Fibroblast of skin of right biceps (primary cell): Measurements from ENCODE around the gene KCTD18.
A peak's percentile ranks its signal among the peaks of the same experiment; 100 is the strongest.

Source experiments
- DNase-seq: peaks from one replicate; pipeline ENCODE4 v3.0.0-alpha.2; 2013

Gene KCTD18

DNA sequence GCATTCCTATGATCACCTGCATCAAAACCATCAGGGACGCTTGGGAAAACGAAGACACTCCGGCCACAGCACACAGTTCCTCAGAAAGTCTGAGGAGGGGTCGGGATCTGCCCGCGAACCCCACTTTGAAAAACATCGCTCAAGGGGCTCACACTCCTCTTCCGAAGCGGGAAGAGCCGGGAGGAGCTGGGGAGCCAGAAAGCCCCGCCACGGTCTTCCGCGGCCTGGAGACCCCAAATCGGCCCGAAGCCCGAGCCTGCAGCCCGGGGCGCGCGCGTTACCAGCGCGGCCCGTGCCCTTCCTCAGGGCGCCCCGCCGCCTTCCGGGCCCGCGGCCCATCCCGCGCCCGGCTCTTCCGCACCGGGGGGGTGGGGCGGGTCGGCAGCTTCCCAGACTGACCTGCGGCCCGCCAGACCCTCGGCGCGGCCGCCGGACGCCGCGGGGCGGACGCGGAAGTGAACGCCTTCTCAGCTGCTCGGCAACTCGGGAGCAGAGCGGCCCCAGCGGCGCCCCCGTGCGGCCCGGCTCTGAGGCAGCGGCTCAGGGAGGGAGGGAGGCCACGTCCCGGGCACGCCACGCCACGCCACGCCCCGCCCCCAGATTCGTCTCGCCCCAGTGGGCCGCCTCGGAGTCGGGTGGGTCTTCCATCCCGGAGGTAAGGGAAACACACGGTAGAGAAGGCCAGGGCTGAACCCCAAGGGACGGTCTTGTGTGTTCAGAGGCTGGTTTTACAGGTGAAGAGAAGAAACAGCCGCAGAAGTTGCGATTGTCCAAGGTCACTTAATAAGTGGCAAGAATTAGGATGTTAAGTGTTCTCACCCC, at the start of gene KCTD18:
Gene KCTD18 (minus strand): TSS at position 457 of the 822 bp plus-strand sequence. CDS start 3,052 bp downstream, outside the sequence.
- peak; percentile 82 for DNase-seq

DNA sequence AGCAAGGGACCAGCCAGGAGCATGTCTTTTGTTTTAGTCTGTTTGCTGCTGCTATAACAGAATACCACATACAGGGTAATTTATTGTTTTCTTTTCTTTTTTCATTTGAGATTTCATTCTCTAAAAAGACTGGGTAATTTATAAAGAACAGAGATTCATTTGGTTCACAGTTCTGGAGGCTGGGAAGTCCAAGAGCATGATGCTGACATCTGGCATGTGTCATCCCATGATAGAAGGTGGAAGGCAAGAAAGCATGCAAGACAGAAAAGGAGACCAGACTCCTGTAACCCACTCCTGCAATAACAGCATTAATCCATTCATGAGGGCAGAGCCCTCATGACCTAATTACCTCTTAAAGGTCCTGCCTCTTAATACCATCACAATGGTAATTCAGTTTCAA, 30.9 kb upstream of the KCTD18 start:
- no peak for DNase-seq

DNA sequence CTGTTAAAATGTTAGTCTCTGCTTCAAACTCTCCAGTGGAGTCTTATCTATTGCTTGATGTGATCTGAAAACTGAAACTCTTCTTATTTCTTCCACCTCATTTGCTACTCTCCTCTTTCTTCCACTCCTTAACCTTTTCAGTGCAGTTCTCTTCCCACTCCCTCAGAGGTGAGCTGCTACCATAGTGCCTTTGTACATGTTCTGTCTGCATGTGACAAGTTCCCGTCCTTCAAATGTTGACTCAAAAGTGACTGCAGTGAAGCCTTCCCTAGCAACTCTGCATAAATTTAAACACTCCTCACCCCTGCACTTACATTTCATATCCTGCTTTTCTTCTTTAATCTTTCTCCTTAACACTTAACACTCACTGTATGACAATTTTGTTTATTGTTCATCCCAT, 28.3 kb upstream of the KCTD18 start:
- no peak for DNase-seq

DNA sequence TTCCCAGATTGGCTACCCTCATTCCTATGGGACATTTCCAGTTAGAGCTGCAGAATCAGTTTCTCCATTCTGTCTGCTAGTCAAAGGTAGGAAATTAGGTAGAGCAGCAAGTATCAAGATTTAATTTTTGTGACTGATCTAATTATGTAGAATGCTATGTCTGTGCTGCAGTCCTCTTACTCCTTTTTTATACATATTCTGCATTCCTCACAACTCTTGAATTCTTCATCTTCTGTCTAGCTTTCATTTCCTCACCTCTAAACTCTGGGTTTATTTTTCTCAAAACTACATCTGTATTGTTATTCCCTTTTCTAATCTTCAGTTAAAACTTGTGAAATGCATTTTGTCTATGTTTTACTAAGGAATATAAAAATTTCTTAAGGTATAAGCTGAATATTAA, 24.7 kb upstream of the KCTD18 start:
- no peak for DNase-seq

DNA sequence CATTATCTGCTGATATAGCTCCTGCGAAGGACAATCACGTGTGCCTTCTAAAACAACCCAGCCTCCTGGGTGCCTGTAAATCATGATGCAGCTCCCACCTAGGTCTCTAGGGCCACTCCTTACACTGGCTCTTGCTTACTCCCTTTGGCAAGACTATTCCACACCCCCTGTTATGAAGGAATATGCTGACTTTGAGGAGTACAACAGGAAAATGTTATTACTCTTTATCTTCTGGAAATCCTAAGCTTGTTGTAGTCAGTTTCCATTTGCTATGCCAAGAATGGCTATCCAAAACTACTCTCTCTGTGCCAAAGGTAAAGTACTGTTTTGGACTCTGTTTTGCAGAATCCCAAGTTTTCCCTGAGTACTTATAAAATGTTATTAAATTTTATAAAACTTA, 23.9 kb upstream of the KCTD18 start:
- DNase-seq = no peak

DNA sequence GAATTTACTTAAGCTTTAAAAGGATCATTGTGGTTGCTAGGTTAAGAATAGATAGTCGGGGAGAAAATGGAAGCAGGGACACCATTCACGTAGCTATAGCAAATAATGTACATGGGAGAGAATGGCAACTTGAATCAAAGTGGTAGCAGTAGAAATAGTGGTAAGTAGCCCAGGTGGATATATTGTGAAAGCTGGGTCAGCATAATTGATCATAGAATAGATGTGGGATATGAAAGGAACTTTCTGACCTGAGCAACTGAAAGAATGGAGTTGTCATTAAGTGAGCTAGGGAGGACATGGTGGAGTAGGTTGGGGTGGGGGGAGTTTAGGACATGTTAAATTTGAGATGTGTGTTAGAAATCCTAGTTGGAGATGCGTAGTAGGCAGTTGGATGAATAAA, 18.4 kb upstream of the KCTD18 start:
- no peak for DNase-seq

DNA sequence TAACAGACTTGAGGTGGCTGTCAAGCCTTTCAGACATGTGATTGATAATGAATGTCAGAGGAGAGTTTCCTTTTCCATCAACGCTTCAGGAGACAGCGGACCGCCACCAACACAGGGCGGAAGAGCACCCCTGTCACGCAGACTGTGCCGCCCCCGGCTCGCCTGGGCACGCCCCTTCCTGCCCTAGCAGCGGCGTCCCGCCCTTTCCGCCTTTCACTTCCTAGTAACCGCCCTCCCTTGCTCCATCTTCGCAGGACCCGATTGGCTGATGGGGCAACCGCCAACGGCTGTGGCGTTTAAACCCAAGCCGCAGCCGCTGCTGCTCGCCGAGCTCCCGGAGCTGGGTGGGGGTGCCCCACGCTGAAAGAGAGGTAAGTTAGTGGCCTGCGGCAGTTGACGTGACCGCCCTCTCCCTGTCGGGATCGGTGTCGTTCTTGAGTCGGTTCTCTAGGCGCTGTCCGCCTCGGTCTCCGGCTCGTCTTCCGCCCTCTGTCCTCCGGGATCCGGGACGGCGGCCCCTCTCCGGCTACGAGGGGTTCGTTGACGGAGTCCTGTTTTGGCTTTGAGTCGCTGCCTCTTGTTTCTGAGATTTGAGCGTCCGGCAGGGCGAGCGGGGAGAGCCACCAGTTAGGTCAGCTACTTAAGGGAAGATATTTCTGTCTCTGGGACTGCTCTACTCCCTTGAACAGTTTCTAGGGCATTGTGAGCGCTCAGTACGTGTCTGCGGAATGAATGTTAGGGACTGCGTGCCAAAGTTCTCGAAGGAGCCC, 16.2 kb upstream of the KCTD18 start, which contains the start of gene SGO2:
Gene SGO2 (plus strand): TSS at position 326 of the 770 bp plus-strand sequence. CDS start 6,769 bp downstream, outside the sequence.
- DNase-seq = peak; percentile 95

DNA sequence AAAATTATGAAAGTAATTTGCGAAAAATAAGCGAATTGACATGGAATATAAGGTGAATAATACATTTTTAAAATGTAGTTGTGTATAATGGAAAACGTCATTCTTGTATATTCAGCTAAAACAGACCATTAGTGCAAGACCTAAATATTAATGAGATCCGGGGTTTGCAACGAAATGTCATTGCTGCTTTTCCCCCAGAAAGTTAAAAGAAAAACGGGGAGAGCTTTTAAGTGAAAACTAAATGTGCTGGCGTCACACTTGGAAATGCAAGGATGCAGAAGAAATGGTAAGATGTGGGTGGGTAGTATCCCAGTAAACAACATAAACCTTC, 15.6 kb upstream of the KCTD18 start:
- DNase-seq = no peak

DNA sequence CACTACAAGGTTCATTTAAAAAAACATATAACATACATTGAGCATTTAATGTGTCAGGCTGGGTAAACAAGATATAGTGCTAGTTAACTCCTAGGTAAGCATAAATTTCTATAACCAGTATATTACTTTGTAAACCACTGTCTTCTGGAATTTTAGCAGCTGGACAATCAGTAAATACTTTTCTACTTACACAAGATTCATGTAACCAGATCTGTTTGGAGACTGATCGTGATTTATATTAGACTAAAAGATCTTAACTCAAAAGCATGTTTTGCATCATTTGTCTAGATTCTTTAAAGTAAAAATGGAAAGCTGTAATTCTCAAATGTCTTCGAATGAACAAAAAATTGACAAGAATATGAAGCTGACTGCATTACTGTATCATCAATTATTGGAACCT, 15.2 kb upstream of the KCTD18 start:
- DNase-seq = no peak

DNA sequence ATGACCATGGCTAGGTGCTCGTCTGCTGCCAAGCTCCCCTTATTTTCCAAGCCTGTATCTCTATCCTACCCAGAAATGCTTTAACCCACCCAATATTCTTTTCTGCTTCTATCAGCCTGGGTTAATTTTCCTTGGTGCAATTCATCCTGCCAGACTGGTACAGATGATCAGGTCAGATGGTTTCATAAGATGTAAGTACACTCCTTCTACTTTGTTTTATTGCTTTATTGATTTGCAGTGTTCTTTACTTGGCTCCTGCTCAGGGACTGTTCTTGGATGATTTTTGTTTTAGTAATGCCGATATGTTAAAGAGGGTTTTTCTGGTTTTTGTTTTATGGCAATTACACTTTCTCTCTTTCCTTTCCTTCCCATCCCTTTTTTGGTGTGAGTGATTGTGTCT, 13.7 kb upstream of the KCTD18 start:
- no peak for DNase-seq

DNA sequence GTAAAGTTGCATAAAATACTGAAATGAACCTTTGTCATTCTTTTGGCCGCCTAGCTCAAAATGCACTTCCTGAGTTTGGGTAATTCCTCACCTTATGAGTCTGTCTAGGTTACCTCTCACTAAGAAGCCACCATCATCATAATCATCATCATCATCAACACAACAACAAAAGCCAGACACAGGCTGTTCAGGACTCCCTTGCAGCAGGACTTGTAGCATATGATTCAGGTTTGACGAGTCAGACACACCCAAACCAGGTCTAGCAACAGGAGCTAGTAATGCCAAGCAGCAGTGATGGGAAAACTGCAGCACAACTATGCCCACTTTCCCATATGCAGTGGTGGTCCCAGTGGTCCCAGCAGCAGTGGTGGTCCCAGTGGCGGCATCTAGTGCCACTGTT, 13.3 kb upstream of the KCTD18 start:
- no peak for DNase-seq

DNA sequence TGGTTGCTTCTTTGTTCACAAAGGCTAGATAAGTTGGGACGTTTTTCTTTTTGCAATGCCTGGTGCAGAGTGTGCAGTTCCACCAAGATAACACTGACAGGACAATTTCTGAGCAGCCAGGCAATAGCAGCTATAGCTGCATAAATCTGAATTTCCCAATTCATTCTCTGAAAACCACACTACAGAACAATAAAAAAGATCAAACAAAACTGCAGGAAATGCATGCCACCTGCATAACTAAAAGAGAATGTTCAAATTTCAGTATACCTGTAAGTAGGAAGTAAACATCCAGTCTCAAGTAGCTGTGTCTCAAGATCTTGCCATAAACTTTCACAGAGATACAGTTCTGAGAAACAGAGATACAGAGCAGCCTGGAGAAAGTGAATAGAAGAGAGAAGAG, 5.3 kb upstream of the KCTD18 start:
- DNase-seq = no peak

DNA sequence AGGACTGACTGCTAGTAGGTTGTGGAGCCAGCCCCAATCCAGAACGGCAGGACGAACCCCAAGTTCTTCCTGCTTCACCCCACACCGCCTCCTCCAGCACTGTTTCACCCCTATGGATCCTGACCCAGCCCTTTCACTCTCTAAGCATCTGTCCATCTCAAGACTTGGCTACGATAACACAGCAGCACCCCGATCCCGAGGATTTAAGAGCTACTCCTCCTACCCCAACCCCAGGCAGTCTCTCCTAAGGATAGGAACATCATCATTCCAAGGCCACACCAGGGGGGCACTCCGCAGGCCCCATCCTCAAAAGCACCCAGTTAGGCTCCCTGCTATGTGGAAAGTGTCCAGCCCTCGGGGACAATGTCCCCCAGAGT, 645 bp downstream of the KCTD18 start:
- DNase-seq = no peak

DNA sequence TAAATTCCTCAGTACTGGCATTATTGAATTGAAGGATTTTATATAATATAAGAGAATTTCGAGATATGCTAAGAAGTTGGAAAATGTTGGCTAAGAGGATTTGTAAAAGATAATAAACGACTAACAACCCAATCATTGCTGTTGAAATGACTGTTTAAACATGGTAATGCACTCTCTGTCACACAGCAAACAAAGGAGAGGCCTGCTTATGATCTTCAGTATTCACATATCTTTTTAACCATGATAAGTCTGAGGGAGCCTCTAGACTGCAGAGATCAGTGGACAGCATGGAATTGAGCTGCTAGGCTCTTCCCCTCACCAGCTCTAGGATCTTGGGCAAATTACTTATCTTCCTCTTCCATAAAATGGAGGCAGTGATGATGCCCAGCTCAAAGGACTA, 2.7 kb downstream of the KCTD18 start:
- DNase-seq = no peak

DNA sequence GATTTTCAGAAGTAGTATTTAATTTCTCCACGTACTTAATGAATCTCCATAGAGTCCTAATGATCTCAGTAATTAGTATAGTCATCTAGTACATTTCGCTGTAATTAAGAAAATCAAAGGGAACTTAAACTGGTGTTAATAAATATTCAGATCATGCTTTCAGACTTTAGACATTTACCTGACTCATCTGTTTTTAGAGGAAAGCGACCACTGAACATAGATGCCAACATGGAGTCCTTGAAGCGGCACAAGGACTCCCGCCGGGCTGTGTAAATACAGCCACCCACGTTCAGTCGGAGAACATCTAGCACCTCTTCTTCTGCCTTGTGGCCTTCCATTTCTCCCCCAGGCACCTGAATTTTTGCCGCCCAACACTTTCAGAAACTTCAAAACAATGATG, 3.2 kb downstream of the KCTD18 start:
- no peak for DNase-seq

DNA sequence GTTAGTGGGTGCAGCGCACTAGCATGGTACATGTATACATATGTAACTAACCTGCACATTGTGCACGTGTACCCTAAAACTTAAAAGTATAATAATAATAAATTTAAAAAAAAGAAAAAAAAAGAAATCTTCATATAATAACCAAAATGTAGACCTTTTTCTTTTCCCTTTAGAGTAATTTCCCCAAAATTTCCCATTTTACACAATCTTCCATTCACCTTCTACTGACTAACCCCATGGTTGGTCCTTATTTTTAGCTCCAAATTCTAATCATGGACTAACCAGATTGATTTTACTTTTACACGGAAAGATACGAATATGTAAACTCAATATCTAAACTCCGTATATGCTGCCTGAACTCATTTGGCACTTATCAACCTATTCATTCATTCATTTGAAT, 7.7 kb downstream of the KCTD18 start:
- DNase-seq = no peak

DNA sequence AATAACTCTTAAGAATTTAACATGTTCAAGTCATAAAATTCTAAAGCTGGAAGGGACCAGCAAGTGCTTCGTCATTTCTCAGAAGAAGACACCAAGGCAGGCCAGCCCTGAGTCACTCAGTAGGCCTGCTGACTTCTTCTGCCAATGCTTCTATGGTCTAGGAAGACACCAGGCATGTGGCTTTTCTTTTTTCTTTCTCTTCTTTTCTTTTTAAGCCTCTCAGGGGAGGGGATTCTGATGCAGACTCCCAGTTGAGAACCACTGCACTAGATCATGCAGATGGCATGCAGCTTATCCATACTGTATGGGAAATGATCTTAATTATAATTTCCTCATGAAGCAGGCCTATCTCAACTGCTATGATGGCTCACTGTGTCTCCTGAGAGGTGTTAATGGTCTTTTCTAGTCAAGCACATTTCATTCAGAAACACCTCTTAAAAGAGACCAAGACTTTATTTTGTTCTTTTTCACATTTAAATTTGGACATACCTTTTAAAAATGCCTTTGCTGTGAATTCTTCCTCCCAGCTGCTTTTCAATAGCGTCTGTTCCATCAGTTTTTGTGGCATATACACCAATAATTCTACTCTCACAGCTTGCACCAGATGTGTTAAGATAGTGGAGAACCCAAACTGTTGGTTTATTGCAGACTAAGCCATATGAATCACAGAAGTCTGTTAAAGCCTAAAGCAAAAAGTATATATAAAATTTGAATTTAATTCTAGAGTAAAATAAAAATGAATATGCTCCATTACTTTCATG, 11.3 kb downstream of the KCTD18 start:
- peak; percentile 54 for DNase-seq

DNA sequence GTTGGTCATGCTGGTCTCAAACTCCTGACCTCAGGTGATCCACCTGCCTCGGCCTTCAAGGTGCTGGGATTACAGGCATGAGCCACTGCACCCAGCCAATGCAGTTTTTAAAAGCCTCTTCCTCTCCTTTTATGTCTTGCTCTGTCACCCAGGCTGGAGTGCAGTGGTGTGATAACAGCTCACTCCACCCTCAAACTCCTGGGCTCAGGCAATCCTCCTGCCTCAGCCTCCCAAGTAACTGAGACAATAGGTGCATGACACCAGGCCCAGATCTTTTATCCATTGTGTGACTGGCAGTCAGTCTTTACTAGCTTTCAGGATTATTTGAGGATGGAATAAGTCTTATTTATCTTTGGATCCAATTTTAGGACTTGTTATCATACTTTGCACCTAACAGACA, 13.2 kb downstream of the KCTD18 start:
- DNase-seq = no peak

DNA sequence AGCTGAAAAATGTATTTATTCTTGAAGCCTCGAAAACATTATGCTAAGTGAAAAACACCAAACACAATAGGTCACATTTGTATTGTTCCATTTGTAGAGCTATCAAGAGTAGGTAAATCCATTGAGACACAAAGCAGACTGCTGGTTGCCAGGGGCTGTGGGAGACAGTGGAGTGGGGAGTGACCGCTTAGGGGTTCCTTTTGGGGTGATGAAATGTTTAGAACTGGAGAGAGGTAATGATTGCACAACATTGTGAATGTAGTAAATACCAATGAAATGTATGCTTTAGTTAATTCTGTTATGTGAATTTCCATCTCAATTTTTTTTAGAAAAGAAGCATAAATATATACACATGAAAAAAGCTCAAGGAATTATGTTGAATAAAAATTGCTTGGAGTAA, 15.8 kb downstream of the KCTD18 start:
- no peak for DNase-seq

DNA sequence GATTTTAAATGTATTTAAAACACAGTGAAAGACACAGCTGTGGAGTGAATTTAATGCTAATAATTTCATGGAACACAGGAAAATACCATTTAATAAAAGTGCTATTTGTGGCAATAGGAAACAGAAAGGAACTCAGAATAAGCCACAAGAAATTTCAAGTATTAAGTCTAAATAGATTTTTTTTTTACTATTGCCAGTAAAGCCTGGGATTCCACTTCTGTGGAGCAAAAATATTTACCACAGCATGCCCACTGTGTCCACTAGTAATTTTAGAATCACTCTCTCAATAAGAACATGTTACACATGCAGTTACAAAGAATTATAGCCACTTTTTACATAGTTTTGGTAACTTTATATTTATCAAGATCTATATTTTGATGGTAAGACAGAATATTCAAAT, 17.2 kb downstream of the KCTD18 start:
- no peak for DNase-seq

DNA sequence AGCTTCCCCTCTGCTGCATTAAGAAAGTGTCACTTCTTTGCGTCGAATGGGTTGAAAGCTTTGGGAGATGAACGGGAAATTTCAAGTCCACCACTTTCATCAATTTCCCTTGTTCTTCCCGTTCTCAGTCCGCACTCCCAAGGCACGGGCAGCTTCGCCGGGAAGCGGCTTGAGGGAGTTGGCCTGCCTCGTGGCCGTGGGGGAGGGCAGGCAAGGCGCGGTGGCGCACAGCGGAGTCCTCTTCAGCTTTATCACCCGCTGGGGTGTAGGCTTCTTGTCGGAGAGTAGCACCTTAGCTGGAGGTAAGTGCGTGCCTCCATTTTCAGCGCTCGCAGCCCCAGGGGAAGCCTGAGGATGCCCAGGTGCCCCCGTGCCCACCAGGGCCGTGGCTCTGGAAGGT, 19.9 kb downstream of the KCTD18 start:
- DNase-seq = no peak

DNA sequence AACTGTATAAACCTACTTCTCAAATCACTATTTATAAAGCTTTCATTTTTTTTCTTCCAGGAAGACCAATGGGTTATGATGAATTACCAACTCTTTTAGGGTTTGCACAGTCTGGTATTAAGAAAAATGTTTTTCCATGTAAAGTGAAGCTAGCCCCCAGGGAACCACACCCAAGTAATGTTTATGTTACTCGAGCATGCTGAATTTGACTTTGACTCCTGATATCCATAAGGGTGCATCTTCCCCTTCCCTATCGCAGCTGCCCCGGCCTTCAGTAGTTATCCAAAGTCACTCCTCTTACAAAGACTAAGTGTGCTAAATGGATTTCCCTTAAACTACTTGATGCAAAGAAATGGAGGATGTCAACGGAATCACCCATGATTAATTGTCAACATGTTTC, 21.7 kb downstream of the KCTD18 start:
- DNase-seq = no peak

DNA sequence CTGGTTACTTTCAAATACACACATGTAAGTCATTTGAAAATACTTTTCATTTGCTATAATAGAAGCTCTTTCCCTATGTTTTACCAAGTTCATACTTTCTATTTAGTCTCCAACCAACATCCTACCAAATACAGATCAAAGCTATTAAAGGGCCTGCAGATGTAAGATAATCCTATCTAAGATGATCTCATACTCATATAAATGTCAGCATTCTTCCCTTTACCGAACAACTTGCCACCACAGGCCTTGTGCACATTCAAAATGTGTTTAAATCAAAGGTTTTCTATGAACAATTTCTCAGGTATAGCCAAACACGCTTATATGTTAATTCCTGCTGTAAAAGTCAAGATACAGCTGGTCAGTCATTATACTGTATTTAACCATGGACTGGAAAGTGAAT, 23.3 kb downstream of the KCTD18 start:
- DNase-seq = no peak

DNA sequence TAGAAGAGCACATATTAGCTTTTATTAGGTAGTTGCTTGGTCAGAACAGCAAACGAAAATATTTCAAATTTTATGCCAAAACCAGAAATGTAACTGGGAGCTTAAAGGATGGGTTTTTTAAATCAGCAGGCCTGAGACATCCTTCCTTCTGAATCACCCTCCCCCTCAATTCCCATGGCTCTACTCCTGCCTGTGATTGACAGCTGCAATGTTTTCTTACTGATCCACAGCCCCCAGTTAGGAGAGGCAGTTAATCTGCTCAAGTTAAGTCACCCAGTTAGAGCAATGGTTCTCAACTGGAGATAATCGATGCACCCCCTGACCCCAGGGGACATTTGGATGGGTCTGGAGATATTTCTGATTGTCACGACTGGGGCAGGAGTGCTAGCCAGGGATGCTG, 24.9 kb downstream of the KCTD18 start:
- DNase-seq = no peak
